HEK293 (cell line): ENCODE data around the gene PITPNM2.

Source experiments
- BCL6B ChIP-seq: fragments of 450-650 bp; formaldehyde crosslinking; IDR thresholded peaks from 2 replicates; pipeline ENCODE4 v1.5.1; 2017; ENCODE audit warnings: missing biosample characterization, missing genetic modification characterization
- ELK4 ChIP-seq: IDR thresholded peaks from 2 replicates; pipeline ENCODE4 v1.6.1; 2011; ENCODE audit warnings: mild to moderate bottlenecking, low read depth, low read length, borderline replicate concordance
- GLI4 ChIP-seq: fragments of 450-650 bp; formaldehyde crosslinking; IDR thresholded peaks from 2 replicates; pipeline ENCODE4 v1.5.1; 2016; ENCODE audit warnings: missing biosample characterization, missing genetic modification characterization
- GLIS1 ChIP-seq: fragments of 450-650 bp; formaldehyde crosslinking; IDR thresholded peaks from 2 replicates; pipeline ENCODE4 v1.5.1; 2016; ENCODE audit warnings: missing biosample characterization, missing genetic modification characterization
- GLIS2 ChIP-seq: fragments of 450-650 bp; formaldehyde crosslinking; IDR thresholded peaks from 2 replicates; pipeline ENCODE4 v1.5.1; 2016; ENCODE audit warnings: missing biosample characterization, missing genetic modification characterization
- HIC1 ChIP-seq: fragments of 450-650 bp; formaldehyde crosslinking; IDR thresholded peaks from 2 replicates; pipeline ENCODE4 v1.5.1; 2016; ENCODE audit warnings: missing biosample characterization, missing genetic modification characterization
- HOXA7 ChIP-seq: sonication (generic); formaldehyde crosslinking; IDR thresholded peaks from 2 replicates; pipeline ENCODE4 v1.8.1; 2022; ENCODE audit warnings: missing genetic modification reagents, borderline replicate concordance
- KLF16 ChIP-seq: fragments of 450-650 bp; formaldehyde crosslinking; IDR thresholded peaks from 2 replicates; pipeline ENCODE4 v1.5.1; 2017; ENCODE audit warnings: missing biosample characterization, missing genetic modification characterization
- OSR2 ChIP-seq: fragments of 450-650 bp; formaldehyde crosslinking; IDR thresholded peaks from 2 replicates; pipeline ENCODE4 v1.5.1; 2016; ENCODE audit warnings: missing biosample characterization, missing genetic modification characterization
- PATZ1 ChIP-seq: fragments of 450-650 bp; formaldehyde crosslinking; IDR thresholded peaks from 2 replicates; pipeline ENCODE4 v1.5.1; 2016; ENCODE audit warnings: missing biosample characterization, missing genetic modification characterization
- TCF7L2 ChIP-seq: IDR thresholded peaks from 2 replicates; pipeline ENCODE4 v1.6.1; 2011; ENCODE audit warnings: low read depth, mild to moderate bottlenecking, inconsistent platforms, low read length, moderate library complexity, borderline replicate concordance
- YY1 ChIP-seq: fragments of 450-650 bp; formaldehyde crosslinking; IDR thresholded peaks from 2 replicates; pipeline ENCODE4 v1.5.1; 2018; ENCODE audit warnings: missing biosample characterization, missing genetic modification characterization
- ZBTB21 ChIP-seq: fragments of 450-650 bp; formaldehyde crosslinking; IDR thresholded peaks from 2 replicates; pipeline ENCODE4 v1.5.1; 2017; ENCODE audit warnings: missing biosample characterization, missing genetic modification characterization
- ZBTB6 ChIP-seq: fragments of 450-650 bp; formaldehyde crosslinking; IDR thresholded peaks from 2 replicates; pipeline ENCODE4 v1.5.1; 2017; ENCODE audit warnings: missing biosample characterization, missing genetic modification characterization
- ZFP3 ChIP-seq: fragments of 450-650 bp; formaldehyde crosslinking; IDR thresholded peaks from 2 replicates; pipeline ENCODE4 v1.5.1; 2016; ENCODE audit warnings: low read depth, missing biosample characterization, missing genetic modification characterization
- ZNF138 ChIP-seq: fragments of 450-650 bp; formaldehyde crosslinking; IDR thresholded peaks from 2 replicates; pipeline ENCODE4 v1.5.1; 2016; ENCODE audit warnings: missing biosample characterization, missing genetic modification characterization, borderline replicate concordance
- ZNF157 ChIP-seq: fragments of 450-650 bp; formaldehyde crosslinking; IDR thresholded peaks from 2 replicates; pipeline ENCODE4 v1.5.1; 2016; ENCODE audit warnings: missing biosample characterization, missing genetic modification characterization
- ZNF2 ChIP-seq: fragments of 450-650 bp; formaldehyde crosslinking; IDR thresholded peaks from 2 replicates; pipeline ENCODE4 v1.5.1; 2016; ENCODE audit warnings: missing biosample characterization, missing genetic modification characterization
- ZNF202 ChIP-seq: fragments of 450-650 bp; formaldehyde crosslinking; IDR thresholded peaks from 2 replicates; pipeline ENCODE4 v1.5.1; 2016; ENCODE audit warnings: missing biosample characterization, missing genetic modification characterization, borderline replicate concordance
- ZNF211 ChIP-seq: fragments of 450-650 bp; formaldehyde crosslinking; IDR thresholded peaks from 2 replicates; pipeline ENCODE4 v1.5.1; 2016; ENCODE audit warnings: low read depth, missing biosample characterization, missing genetic modification characterization
- ZNF266 ChIP-seq: fragments of 450-650 bp; formaldehyde crosslinking; IDR thresholded peaks from 2 replicates; pipeline ENCODE4 v1.5.1; 2016; ENCODE audit warnings: missing biosample characterization, missing genetic modification characterization, low read depth
- ZNF341 ChIP-seq: fragments of 450-650 bp; formaldehyde crosslinking; IDR thresholded peaks from 2 replicates; pipeline ENCODE4; 2016; ENCODE audit warnings: low read depth, missing biosample characterization, missing genetic modification characterization
- ZNF416 ChIP-seq: fragments of 450-650 bp; formaldehyde crosslinking; IDR thresholded peaks from 2 replicates; pipeline ENCODE4 v1.5.1; 2016; ENCODE audit warnings: missing biosample characterization, missing genetic modification characterization
- ZNF423 ChIP-seq: fragments of 450-650 bp; formaldehyde crosslinking; IDR thresholded peaks from 2 replicates; pipeline ENCODE4 v1.5.1; 2016; ENCODE audit warnings: missing biosample characterization, missing genetic modification characterization
- ZNF433 ChIP-seq: fragments of 450-650 bp; formaldehyde crosslinking; IDR thresholded peaks from 2 replicates; pipeline ENCODE4 v1.5.1; 2016; ENCODE audit warnings: missing biosample characterization, missing genetic modification characterization, low read depth
- ZNF48 ChIP-seq: fragments of 450-650 bp; formaldehyde crosslinking; IDR thresholded peaks from 2 replicates; pipeline ENCODE4 v1.5.1; 2016; ENCODE audit warnings: missing biosample characterization, missing genetic modification characterization
- ZNF529 ChIP-seq: fragments of 450-650 bp; formaldehyde crosslinking; IDR thresholded peaks from 2 replicates; pipeline ENCODE4 v1.5.1; 2017; ENCODE audit warnings: missing genetic modification characterization, missing biosample characterization; ENCODE audit not compliant: insufficient replicate concordance
- ZNF596 ChIP-seq: fragments of 450-650 bp; IDR thresholded peaks from 2 replicates; pipeline ENCODE4 v1.5.0; 2018; ENCODE audit warnings: missing biosample characterization, mild to moderate bottlenecking, missing genetic modification characterization, moderate library complexity
- ZNF610 ChIP-seq: fragments of 450-650 bp; formaldehyde crosslinking; IDR thresholded peaks from 2 replicates; pipeline ENCODE4 v1.5.1; 2016; ENCODE audit warnings: missing biosample characterization, missing genetic modification characterization, borderline replicate concordance
- ZNF629 ChIP-seq: fragments of 450-650 bp; formaldehyde crosslinking; IDR thresholded peaks from 2 replicates; pipeline ENCODE4 v1.5.1; 2017; ENCODE audit warnings: missing biosample characterization, missing genetic modification characterization
- ZNF639 ChIP-seq: fragments of 450-650 bp; formaldehyde crosslinking; IDR thresholded peaks from 2 replicates; pipeline ENCODE4 v1.5.1; 2016; ENCODE audit warnings: missing biosample characterization, missing genetic modification characterization
- ZSCAN23 ChIP-seq: fragments of 450-650 bp; formaldehyde crosslinking; IDR thresholded peaks from 2 replicates; pipeline ENCODE4 v1.5.1; 2016; ENCODE audit warnings: missing biosample characterization, missing genetic modification characterization
- ZXDB ChIP-seq: fragments of 450-650 bp; formaldehyde crosslinking; IDR thresholded peaks from 2 replicates; pipeline ENCODE4 v1.5.1; 2016; ENCODE audit warnings: missing biosample characterization, missing genetic modification characterization

The PITPNM2 gene

GRCh38 chr12:123105211-123105826 lies 45.6 kb downstream of the PITPNM2 start (continued):
- TF ChIP-seq PATZ1 (tag by site-specific recombination) (no peak), ZNF416 (tag by site-specific recombination) (no peak), ZNF138 (tag by site-specific recombination) (no peak), BCL6B (no peak), HOXA7 (no peak), ZSCAN23 (tag by site-specific recombination) (no peak), ZNF433 (no peak), ZNF157 (peak; percentile 69), ZNF529 (tag by site-specific recombination) (no peak), ELK4 (no peak), ZBTB6 (peak; percentile 39; the same call in 1 of the 2 replicates), ZBTB21 (peak; percentile 73), ZNF202 (tag by site-specific recombination) (no peak), HIC1 (tag by site-specific recombination) (0 out of 2 replicates have a peak, but pooled peaks have one; percentile 47), GLIS2 (tag by site-specific recombination) (peak; percentile 56), ZNF266 (tag by site-specific recombination) (no peak), ZNF629 (tag by site-specific recombination) (peak; percentile 83), ZNF341 (no peak), ZXDB (tag by site-specific recombination) (no peak), ZNF596 (tag by site-specific recombination) (no peak), ZNF610 (no peak), KLF16 (tag by site-specific recombination) (no peak), YY1 (tag by site-specific recombination) (no peak), GLIS1 (tag by site-specific recombination) (peak; percentile 98), ZNF211 (tag by site-specific recombination) (no peak), ZFP3 (tag by site-specific recombination) (no peak), ZNF2 (no peak), GLI4 (no peak), ZNF48 (tag by site-specific recombination) (no peak), TCF7L2 (no peak), ZNF639 (tag by site-specific recombination) (0 out of 2 replicates have a peak, but pooled peaks have one; percentile 18), ZNF423 (tag by site-specific recombination) (peak; percentile 67), OSR2 (tag by site-specific recombination) (peak; percentile 47; the same call in 1 of the 2 replicates)
